Heart left ventricle (tissue), 16 donors: ENCODE data around the gene MED12L. TPM values are rescaled to one million over a fixed set of nuclear protein-coding genes. Genes with fewer than 3 reads are reported as not detected.

Experiments
- ATAC-seq, 4 donors: fragments of 200-7000 bp; cut with Tn5 transposase; one replicate each; pipeline ENCODE4 v1.9.1; 2020 to 2022; ENCODE audit warnings: moderate library complexity in 4 of 4, mild to moderate bottlenecking in 3 of 4, moderate number of reproducible peaks in 1 of 4
- DNase-seq, 5 donors: peaks; one replicate each; pipeline ENCODE4 v3.0.0-alpha.2; 2020
- H3K27ac ChIP-seq, 12 donors: fragments of 200-600 bp; sonication (generic) in 4 of 12; one replicate each; pipeline versions ENCODE4 v1.5.0 to v1.8.0; 2016 to 2022; ENCODE audit warnings: mild to moderate bottlenecking in 2 of 12
- H3K27me3 ChIP-seq, 9 donors: fragments of 200-600 bp; sonication (generic) in 2 of 9; one replicate each; pipeline versions ENCODE4 v1.5.1 to v1.8.0; 2016 to 2022; ENCODE audit warnings: mild to moderate bottlenecking in 3 of 9
- H3K36me3 ChIP-seq, 9 donors: fragments of 200-600 bp; sonication (generic) in 2 of 9; one replicate each; pipeline versions ENCODE4 v1.5.0 to v1.8.0; 2018 to 2022; ENCODE audit warnings: mild to moderate bottlenecking in 2 of 9
- H3K4me1 ChIP-seq, 12 donors: fragments of 200-600 bp; sonication (generic) in 4 of 12; one replicate each; pipeline versions ENCODE4 v1.5.0 to v1.8.0; 2016 to 2022; ENCODE audit warnings: mild to moderate bottlenecking in 3 of 12
- H3K4me3 ChIP-seq, 12 donors: fragments of 200-600 bp; sonication (generic) in 4 of 12; one replicate each; pipeline versions ENCODE4 v1.5.0 to v1.8.0; 2017 to 2022; ENCODE audit warnings: mild to moderate bottlenecking in 9 of 12, moderate library complexity in 4 of 12
- H3K9me3 ChIP-seq, 12 donors: fragments of 200-600 bp; sonication (generic) in 4 of 12; one replicate each; pipeline versions ENCODE4 v1.5.0 to v1.8.0; 2016 to 2022; ENCODE audit warnings: mild to moderate bottlenecking in 1 of 12
- POLR2A ChIP-seq, 2 donors: fragments of 450-650 bp; IDR thresholded peaks; one replicate each; pipeline ENCODE4 v1.6.1; 2017; ENCODE audit warnings: antibody characterized with exemption in 2 of 2, mild to moderate bottlenecking in 2 of 2, moderate library complexity in 2 of 2
- WGBS, 4 donors: extraction: QIAGEN DNeasy Blood & Tissue Kit in 2 of 4; methylation state at CpG; one replicate each; pipeline versions ENCODE4 v1.1.5 to v1.1.7; 2013 to 2018; 5-methylcytosine and 5-hydroxymethylcytosine counted together
- intact Hi-C, 10 donors: fragments of 100-400 bp; cut with DNase I; formaldehyde crosslinking; loops; one replicate each; pipeline versions ENCODE4 v1.11.1 to v1.14.2; 2022
- polyA plus RNA-seq, 2 donors: library from polyadenylated mRNA; stranded (reverse); fragments of 200-250 nt; gene quantifications; one replicate each; pipeline ENCODE4 v1.2.3, GENCODE V29; 2013
- total RNA-seq, 9 donors: library from RNA; depleted of rRNA in 2 of 9; stranded (reverse); fragments of >200 nt in 2 of 9; fragmentation: NEBNext Ultra II Directional in 3 of 9; extraction: Animal tissue kit (Norgen Biotek cat#: 25700) in 3 of 9; gene quantifications; one replicate each; pipeline versions ENCODE4 v1.1.0 to v1.2.4, GENCODE V29; 2016 to 2023
- TF ChIP-seq, protein P1 (sequence below), 12 donors: fragments of 200-600 bp; sonication (generic) in 4 of 12; IDR thresholded peaks; one replicate each; pipeline versions ENCODE4 v1.5.0 to v1.8.0; 2018 to 2022; ENCODE audit warnings: antibody characterized with exemption in 12 of 12, mild to moderate bottlenecking in 5 of 12
- donor health status: ischemic (EF 13 %, LVEDD 7.1; RV severe dilation, severe dysfunction).
- donor health status: healthy with polysubstance abuse.
- donor health status: DM: no; HTN: yes; CAD: no.
- donor health status: DM: no; HTN: no; CAD: no.
- donor health status: ischemic (EF 25% LVEDD 6.9; RV normal size, moderate dysfunction).
- donor health status: ischemic (EF 25% LVEDD 5.7; RV mildly dilated, moderate dysfunction).
- donor health status: healthy.
- donor health status: DM: yes; HTN: yes; CAD: no.
- donor health status: ischemic (EF 35%, LVEDD 5.7; RV mildly dilated, moderate dysfunction).
- donor health status: nonischemic (EF 11% LVEDD 7.7; RV severe dilation, severe dysfunction).
- donor health status: DM: yes; HTN: yes; CAD: no.
- donor health status: PGD.
- donor health status: ischemic (EF 29% LVEDD 5.4; RV normal size, mild dysfunction).
- donor health status: nonischemic (EF 23%, LVEDD 6.1; RV moderate dilation, normal function).

Gene MED12L
- total and polyA plus RNA-seq, 11 donors: 0.06 to 2.1 (median 0.39) TPM

DNA sequence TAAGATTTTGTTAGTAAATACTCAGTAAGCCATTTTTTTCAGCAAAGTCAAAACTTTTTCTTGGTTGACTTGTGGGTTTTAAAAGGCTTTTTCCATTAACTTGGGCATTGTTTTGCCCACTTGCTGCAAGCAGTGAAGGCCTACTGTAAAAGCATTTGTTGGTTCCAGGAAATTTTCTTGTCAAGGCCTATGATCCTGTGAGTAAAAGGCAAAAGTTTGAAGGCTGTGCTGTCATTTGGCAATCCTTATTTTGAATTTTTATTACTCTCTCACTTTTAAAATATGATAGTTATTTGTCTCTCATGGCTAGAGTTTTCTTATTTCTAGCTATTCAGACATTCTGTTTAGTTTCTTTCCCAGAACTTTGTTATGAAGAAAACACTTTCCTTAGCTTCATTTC, 286.1 kb downstream of the MED12L start:
- H3K9me3 ChIP-seq: no peaks in the 10 kb centered on the region
- no peaks in the 10 kb centered on the region for H3K4me1 ChIP-seq
- DNase-seq (no peak), ATAC-seq (no peak)
- no peaks in the 10 kb centered on the region for H3K36me3 ChIP-seq
- H3K4me3 ChIP-seq: no peak overlapping the region
- no peaks in the 10 kb centered on the region for H3K27me3 ChIP-seq
- H3K27ac ChIP-seq: no peak overlapping the region
- intact Hi-C loops: no loop called here
- TF ChIP-seq POLR2A (IDR thresholded peaks at IDR 0.05): no peak
- TF ChIP-seq, protein P1, sequence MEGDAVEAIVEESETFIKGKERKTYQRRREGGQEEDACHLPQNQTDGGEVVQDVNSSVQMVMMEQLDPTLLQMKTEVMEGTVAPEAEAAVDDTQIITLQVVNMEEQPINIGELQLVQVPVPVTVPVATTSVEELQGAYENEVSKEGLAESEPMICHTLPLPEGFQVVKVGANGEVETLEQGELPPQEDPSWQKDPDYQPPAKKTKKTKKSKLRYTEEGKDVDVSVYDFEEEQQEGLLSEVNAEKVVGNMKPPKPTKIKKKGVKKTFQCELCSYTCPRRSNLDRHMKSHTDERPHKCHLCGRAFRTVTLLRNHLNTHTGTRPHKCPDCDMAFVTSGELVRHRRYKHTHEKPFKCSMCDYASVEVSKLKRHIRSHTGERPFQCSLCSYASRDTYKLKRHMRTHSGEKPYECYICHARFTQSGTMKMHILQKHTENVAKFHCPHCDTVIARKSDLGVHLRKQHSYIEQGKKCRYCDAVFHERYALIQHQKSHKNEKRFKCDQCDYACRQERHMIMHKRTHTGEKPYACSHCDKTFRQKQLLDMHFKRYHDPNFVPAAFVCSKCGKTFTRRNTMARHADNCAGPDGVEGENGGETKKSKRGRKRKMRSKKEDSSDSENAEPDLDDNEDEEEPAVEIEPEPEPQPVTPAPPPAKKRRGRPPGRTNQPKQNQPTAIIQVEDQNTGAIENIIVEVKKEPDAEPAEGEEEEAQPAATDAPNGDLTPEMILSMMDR (IDR thresholded peaks at IDR 0.05): no peak

DNA sequence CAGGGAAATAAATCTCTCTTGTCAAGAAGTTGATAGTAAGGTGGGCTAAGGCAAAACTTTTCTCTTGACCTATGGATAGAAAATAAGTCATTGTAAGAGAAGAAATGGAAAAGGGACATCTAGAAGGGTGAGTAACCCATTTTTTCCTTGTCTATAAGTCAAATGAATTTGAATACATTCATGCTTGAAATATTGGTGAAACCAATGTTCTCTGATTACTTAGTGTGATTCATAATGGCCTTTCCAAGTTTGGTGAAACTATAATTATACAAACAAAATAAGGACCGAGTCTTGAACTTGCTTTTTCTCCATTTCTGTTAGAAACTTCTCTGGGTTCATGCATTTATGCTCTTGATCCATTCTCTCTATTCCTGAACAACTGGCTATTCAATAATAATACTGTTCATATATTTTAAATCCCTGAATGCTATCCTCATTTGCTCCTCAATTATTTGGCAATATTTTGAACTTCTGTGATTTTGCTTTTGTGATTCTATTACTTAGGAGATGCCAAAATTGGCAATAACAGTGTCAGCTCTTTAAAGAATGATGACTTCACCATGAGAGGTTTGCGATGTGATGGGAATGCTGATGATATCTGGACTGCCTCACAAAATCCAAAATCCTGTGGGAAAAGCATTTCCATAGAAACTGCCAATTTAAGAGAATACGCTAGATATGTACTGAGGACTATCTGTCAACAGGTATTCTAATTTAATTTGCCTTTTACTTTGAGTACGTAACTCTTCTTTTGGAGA, 286.8 kb downstream of the MED12L start:
- intact Hi-C loops: no loop called here
- Histone ChIP-seq H3K36me3 (no peaks in the 10 kb centered on the region), H3K27me3 (no peaks in the 10 kb centered on the region), H3K9me3 (no peaks in the 10 kb centered on the region), H3K4me1 (no peaks in the 10 kb centered on the region), H3K27ac (no peak overlapping the region), H3K4me3 (no peak overlapping the region)
- 81 to 93% (median 84%) methylated on average over 4 of the region's 4 CpGs for WGBS, 4 donors
- DNase-seq: no peak
- TF ChIP-seq, protein P1 (IDR thresholded peaks at IDR 0.05): no peak
- TF ChIP-seq POLR2A (IDR thresholded peaks at IDR 0.05): no peak
- ATAC-seq: no peak

- Histone ChIP-seq H3K9me3 (no peaks in the 10 kb centered on the region), H3K4me1 (peaks cover 0 to 15% (median 0%) of the 10 kb centered on the region in 12 donors), H3K4me3 (no peak overlapping the region), H3K27ac (no peak overlapping the region), H3K36me3 (no peaks in the 10 kb centered on the region), H3K27me3 (no peaks in the 10 kb centered on the region)
- TF ChIP-seq, protein P1 (IDR thresholded peaks at IDR 0.05): no peak
- DNase-seq: no peak
- WGBS, 4 donors: 89 to 90% (median 89%) methylated on average over 8 of the region's 8 CpGs
- intact Hi-C loops: no loop called here
- no peak for ATAC-seq
Measured at GRCh38 chr3:151377768-151378385, 292.4 kb downstream of the MED12L start.

DNA sequence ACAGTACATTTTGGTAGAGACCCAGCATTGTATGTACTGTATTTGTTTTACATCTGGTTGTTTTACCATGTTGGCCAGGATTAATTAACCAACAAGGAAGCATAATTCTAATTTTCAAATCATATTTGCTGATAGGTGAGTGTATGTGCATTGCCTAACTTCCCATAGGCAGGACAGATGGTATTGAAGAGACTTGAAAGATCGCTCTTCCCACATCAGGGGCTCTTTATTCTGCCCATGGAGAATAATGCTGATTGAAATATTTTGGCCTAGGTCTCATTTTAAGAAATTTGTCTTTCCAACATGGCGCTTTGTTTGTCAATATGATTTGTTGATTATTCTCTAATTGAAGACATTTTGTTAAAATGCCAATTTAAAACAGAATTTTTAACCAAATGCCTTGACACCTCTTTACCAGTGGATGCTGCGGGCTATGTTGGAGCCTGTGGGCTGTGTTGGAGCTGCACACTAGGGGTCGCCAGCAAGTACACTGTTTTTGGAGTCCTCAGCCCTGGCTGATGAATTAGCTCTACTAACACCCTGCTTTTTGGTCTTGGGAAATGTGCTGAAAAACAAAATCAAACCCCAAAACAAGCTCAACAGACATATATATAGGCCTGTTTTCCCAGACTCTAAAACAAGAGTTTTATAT, 293.7 kb downstream of the MED12L start:
- Histone ChIP-seq H3K4me3 (no peak overlapping the region), H3K36me3 (no peaks in the 10 kb centered on the region), H3K4me1 (peaks cover 0 to 26% (median 0%) of the 10 kb centered on the region in 12 donors), H3K9me3 (no peaks in the 10 kb centered on the region), H3K27me3 (no peaks in the 10 kb centered on the region), H3K27ac (no peak overlapping the region)
- 66 to 68% (median 66%) methylated on average over 4 of the region's 4 CpGs for WGBS, 4 donors
- TF ChIP-seq, protein P1 (IDR thresholded peaks at IDR 0.05): peak in 10 of 12 donors; percentile 15 to 54 (median 38)
- TF ChIP-seq POLR2A (IDR thresholded peaks at IDR 0.05): no peak
- intact Hi-C loops: no loop called here
- peak in 2 of 5 donors; percentile 19 to 35 for DNase-seq
- ATAC-seq: peak in 3 of 4 donors; percentile 50 to 55 (median 53)
